Measurements from ENCODE around the gene CES2.
"Not testable (repeated sequence)": the region's sequence is repeated elsewhere in the genome, so short reads cannot be mapped to it uniquely, and the experiment has no call there.

The CES2 gene

DNA sequence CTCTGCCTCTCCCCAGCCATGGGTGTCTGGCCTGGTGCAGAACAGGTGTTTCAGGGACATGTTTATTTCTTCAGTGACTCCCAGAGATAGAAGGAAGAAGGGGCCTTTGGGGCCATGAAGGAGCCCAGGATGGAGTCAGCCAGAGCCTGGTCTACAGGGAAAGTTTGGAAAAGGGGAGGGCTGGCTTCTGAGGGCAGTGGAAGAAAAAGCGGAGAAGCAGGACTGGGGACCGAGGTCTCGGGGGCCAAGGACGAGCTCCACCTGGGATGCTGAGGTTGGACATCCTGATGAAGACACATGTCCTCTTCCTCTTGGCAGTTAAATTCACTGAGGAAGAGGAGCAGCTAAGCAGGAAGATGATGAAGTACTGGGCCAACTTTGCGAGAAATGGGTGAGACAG is 7.7 kb downstream of the CES2 start:
- Histone ChIP-seq H3K4me1 (ENCODE audit: low read depth, poor library complexity, severe bottlenecking) (peaks cover 3% of the 10 kb centered on the region), H3K27ac (no peak overlapping the region), H3K4me3 (IDR thresholded peaks at IDR 0.05; ENCODE audit: insufficient read depth, low read depth, low read length) (no peak overlapping the region), H4K20me1 (ENCODE audit: insufficient read depth) (no peaks in the 10 kb centered on the region), H3K36me3 (ENCODE audit: insufficient read depth) (no peaks in the 10 kb centered on the region), H3K79me2 (ENCODE audit: insufficient read depth, low read depth) (no peaks in the 10 kb centered on the region), H3K9ac (no peak overlapping the region), H3K4me2 (no peak overlapping the region), H3K27me3 (ENCODE audit: insufficient read depth, low read depth) (no peaks in the 10 kb centered on the region), H2AFZ (ENCODE audit: low read depth) (no peak overlapping the region)
- TF ChIP-seq, protein P1, sequence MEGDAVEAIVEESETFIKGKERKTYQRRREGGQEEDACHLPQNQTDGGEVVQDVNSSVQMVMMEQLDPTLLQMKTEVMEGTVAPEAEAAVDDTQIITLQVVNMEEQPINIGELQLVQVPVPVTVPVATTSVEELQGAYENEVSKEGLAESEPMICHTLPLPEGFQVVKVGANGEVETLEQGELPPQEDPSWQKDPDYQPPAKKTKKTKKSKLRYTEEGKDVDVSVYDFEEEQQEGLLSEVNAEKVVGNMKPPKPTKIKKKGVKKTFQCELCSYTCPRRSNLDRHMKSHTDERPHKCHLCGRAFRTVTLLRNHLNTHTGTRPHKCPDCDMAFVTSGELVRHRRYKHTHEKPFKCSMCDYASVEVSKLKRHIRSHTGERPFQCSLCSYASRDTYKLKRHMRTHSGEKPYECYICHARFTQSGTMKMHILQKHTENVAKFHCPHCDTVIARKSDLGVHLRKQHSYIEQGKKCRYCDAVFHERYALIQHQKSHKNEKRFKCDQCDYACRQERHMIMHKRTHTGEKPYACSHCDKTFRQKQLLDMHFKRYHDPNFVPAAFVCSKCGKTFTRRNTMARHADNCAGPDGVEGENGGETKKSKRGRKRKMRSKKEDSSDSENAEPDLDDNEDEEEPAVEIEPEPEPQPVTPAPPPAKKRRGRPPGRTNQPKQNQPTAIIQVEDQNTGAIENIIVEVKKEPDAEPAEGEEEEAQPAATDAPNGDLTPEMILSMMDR (conservative IDR thresholded peaks at IDR 0.05; ENCODE audit: low read depth, low read length): no peak

GRCh38 chr16:66943426-66944053 is 8.2 kb downstream of the CES2 start:
- peaks cover 3% of the 10 kb centered on the region for H3K4me1 ChIP-seq (ENCODE audit: low read depth, poor library complexity, severe bottlenecking)
- H3K9ac ChIP-seq: no peak overlapping the region
- H3K4me2 ChIP-seq: no peak overlapping the region
- H4K20me1 ChIP-seq (ENCODE audit: insufficient read depth): no peaks in the 10 kb centered on the region
- no peak overlapping the region for H3K27ac ChIP-seq
- no peak overlapping the region for H3K4me3 ChIP-seq (IDR thresholded peaks at IDR 0.05; ENCODE audit: insufficient read depth, low read depth, low read length)
- TF ChIP-seq, protein P1 (conservative IDR thresholded peaks at IDR 0.05; ENCODE audit: low read depth, low read length): no peak
- no peaks in the 10 kb centered on the region for H3K36me3 ChIP-seq (ENCODE audit: insufficient read depth)
- no peak overlapping the region for H2AFZ ChIP-seq (ENCODE audit: low read depth)
- no peaks in the 10 kb centered on the region for H3K79me2 ChIP-seq (ENCODE audit: insufficient read depth, low read depth)
- no peaks in the 10 kb centered on the region for H3K27me3 ChIP-seq (ENCODE audit: insufficient read depth, low read depth)

DNA sequence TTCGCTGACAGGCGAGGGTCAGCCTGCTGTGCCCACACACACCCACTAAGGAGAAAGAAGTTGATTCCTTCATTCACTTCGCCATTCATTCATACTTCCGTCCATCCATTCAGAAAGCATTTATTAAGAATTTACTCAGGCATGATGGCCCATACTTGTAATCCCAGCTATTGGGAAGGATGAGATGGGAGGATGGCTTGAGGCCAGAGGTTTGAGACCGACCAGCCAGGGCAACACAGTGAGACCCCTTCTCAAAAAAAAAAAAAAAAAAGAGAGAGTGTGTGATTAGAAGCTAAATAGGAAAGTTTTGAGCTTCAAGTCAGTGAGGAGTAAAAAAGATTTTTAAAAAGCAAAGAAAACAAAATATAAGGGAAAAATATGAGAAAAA is 8.7 kb downstream of the CES2 start:
- Histone ChIP-seq H3K27ac (no peak overlapping the region), H3K36me3 (ENCODE audit: insufficient read depth) (no peaks in the 10 kb centered on the region), H2AFZ (ENCODE audit: low read depth) (no peak overlapping the region), H4K20me1 (ENCODE audit: insufficient read depth) (no peaks in the 10 kb centered on the region), H3K4me1 (ENCODE audit: low read depth, poor library complexity, severe bottlenecking) (peaks cover 3% of the 10 kb centered on the region), H3K9ac (no peak overlapping the region), H3K4me3 (IDR thresholded peaks at IDR 0.05; ENCODE audit: insufficient read depth, low read depth, low read length) (no peak overlapping the region), H3K79me2 (ENCODE audit: insufficient read depth, low read depth) (no peaks in the 10 kb centered on the region), H3K27me3 (ENCODE audit: insufficient read depth, low read depth) (no peaks in the 10 kb centered on the region), H3K4me2 (no peak overlapping the region)
- TF ChIP-seq, protein P1 (conservative IDR thresholded peaks at IDR 0.05; ENCODE audit: low read depth, low read length): no peak

DNA sequence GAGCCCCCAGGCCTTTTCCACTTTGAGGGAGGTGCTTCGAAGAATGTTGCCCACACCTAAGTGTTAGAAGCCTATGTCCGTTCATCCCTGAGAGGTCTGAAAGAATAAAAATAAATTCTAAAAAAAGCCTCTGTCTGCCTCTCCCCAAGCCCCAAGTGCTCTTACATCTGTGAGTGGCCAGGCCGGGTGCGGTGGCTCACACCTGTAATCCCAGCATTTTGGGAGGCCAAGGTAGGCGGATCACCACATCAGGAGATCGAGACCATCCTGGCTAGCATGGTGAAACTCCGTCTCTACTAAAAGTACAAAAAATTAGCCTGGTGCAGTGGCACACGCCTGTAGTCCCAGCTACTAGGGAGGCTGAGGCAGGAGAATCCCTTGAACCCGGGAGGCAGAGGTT is 9.7 kb downstream of the CES2 start:
- not testable (repeated sequence) for H4K20me1 ChIP-seq (ENCODE audit: insufficient read depth); H2AFZ ChIP-seq (ENCODE audit: low read depth); H3K27ac ChIP-seq

DNA sequence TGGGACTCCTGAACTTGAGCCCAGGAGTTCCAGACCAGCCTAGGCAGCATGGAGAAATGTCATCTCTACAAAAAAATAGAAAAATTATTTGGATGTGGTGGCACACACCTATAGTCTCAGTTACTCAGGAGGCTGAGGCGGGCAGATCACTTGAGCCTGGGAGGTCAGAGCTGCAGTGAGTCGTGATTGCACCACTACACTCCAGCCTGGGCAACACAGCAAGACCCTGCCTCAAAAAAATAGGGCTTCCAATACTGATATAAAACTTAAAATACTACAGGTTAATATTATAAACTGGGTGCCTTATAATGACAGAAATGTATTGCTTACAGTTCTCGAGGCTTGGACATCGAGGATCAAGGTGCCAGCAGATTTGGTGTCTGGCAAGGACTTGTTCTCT is 10.6 kb downstream of the CES2 start:
- Histone ChIP-seq H4K20me1 (ENCODE audit: insufficient read depth) (no peaks in the 10 kb centered on the region), H3K4me3 (IDR thresholded peaks at IDR 0.05; ENCODE audit: insufficient read depth, low read depth, low read length) (no peak overlapping the region), H3K27me3 (ENCODE audit: insufficient read depth, low read depth) (no peaks in the 10 kb centered on the region), H3K79me2 (ENCODE audit: insufficient read depth, low read depth) (no peaks in the 10 kb centered on the region), H3K36me3 (ENCODE audit: insufficient read depth) (no peaks in the 10 kb centered on the region), H3K27ac (no peak overlapping the region), H3K4me2 (no peak overlapping the region), H3K4me1 (ENCODE audit: low read depth, poor library complexity, severe bottlenecking) (peaks cover 3% of the 10 kb centered on the region), H2AFZ (ENCODE audit: low read depth) (no peak overlapping the region), H3K9ac (no peak overlapping the region)
- TF ChIP-seq, protein P1 (conservative IDR thresholded peaks at IDR 0.05; ENCODE audit: low read depth, low read length): no peak

More for the DNA sequence above, 9.7 kb downstream of the CES2 start:
- not testable (repeated sequence) for H3K4me1 ChIP-seq (ENCODE audit: low read depth, poor library complexity, severe bottlenecking); H3K27me3 ChIP-seq (ENCODE audit: insufficient read depth, low read depth); H3K36me3 ChIP-seq (ENCODE audit: insufficient read depth); H3K79me2 ChIP-seq (ENCODE audit: insufficient read depth, low read depth); H3K4me3 ChIP-seq (IDR thresholded peaks at IDR 0.05; ENCODE audit: insufficient read depth, low read depth, low read length); H3K9ac ChIP-seq; H3K4me2 ChIP-seq

Measured in KMS-11 (cell line).